HEK293T (cell line): ENCODE measurements around the gene SPEG.

Source experiments
- TARDBP ChIP-seq: fragments of 450-650 bp; IDR thresholded peaks from 2 replicates; pipeline ENCODE4 v1.6.1; 2016
- ZNF384 ChIP-seq: fragments of 450-650 bp; IDR thresholded peaks from 2 replicates; pipeline ENCODE4 v1.6.1; 2016

DNA sequence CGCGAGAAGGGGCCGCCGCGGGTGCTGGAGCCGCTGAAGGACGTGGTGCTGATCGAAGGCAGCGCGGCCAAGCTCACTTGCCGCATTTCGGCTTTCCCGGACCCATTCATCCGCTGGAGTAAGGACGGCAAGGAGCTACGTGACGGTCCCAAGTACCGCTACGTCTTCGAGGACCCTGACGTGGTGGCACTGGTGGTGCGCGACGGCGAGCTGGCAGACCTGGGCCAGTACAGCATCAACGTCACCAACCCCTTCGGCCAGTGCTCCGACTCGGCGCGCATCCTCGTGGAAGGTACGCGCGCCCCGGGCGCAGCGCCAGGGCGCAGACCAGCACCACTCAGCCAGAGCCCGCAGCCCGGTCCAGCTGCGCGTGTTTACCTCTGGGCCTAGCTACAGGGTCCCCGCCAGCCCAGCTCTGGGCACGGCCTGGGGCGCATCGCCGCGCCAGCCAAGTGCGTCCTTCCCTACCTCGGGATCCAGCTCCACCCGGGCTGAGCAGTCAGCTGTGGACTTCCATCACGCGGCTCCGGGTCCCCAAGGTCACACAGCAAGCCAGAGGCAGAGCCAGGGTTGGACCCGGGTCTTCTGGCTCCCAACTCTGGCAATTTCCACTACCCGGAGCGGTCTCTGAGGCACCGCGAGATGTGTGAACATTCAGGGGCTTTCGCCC, 62.3 kb downstream of the SPEG start:
- TF ChIP-seq TARDBP = no peak
- no peak for TF ChIP-seq ZNF384
